Gastrocnemius medialis (tissue), 4 donors: Measurements from ENCODE around the gene IER5. TPM values are rescaled to one million over a fixed set of nuclear protein-coding genes. Genes with fewer than 3 reads are reported as not detected.

Experiments
- ATAC-seq, 2 donors: fragments of 150-250 bp; one replicate each; pipeline ENCODE4 v1.9.1; 2016
- DNase-seq, 2 donors: peaks; one replicate each; pipeline ENCODE4 v3.0.0-alpha.2; 2019
- H3K27ac ChIP-seq, 4 donors: fragments of 200-600 bp; sonication (generic); 1 replicate in 1 of 4; 2 replicates in 3 of 4; pipeline ENCODE4 v1.5.1; 2016 to 2018; ENCODE audit warnings: mild to moderate bottlenecking in 2 of 4, moderate library complexity in 1 of 4
- H3K27me3 ChIP-seq, 3 donors: fragments of 200-600 bp; sonication (generic) in 2 of 3; 1 replicate in 1 of 3; 2 replicates in 2 of 3; pipeline versions ENCODE4 v1.5.1 to v1.6.0; 2016 to 2019; ENCODE audit warnings: mild to moderate bottlenecking in 1 of 3, moderate library complexity in 1 of 3
- H3K36me3 ChIP-seq, 2 donors: fragments of 200-600 bp; sonication (generic) in 1 of 2; one replicate each; pipeline ENCODE4 v1.5.1; 2017 to 2018
- H3K4me1 ChIP-seq, 2 donors: fragments of 200-600 bp; sonication (generic) in 1 of 2; one replicate each; pipeline ENCODE4 v1.5.1; 2016 to 2017; ENCODE audit warnings: mild to moderate bottlenecking in 2 of 2
- H3K4me3 ChIP-seq, 4 donors: fragments of 200-600 bp; sonication (generic) in 3 of 4; 1 replicate in 1 of 4; 2 replicates in 3 of 4; pipeline ENCODE4 v1.5.1; 2016 to 2019; ENCODE audit warnings: mild to moderate bottlenecking in 2 of 4
- H3K9me3 ChIP-seq, 3 donors: fragments of 200-600 bp; sonication (generic) in 2 of 3; 1 replicate in 1 of 3; 2 replicates in 2 of 3; pipeline ENCODE4 v1.5.1; 2016 to 2019
- POLR2A ChIP-seq, 2 donors: fragments of 450-650 bp; IDR thresholded peaks; one replicate each; pipeline ENCODE4 v1.6.1; 2017; ENCODE audit warnings: antibody characterized with exemption in 2 of 2, mild to moderate bottlenecking in 2 of 2, moderate library complexity in 2 of 2
- in situ Hi-C, 4 donors: fragments of 200-750 bp; cut with MboI; loops; one replicate each; pipeline versions ENCODE4 v1.15.0 to v1.8.0; 2017; ENCODE audit warnings: low sequenced_read_pairs in 4 of 4
- intact Hi-C: fragments of 100-400 bp; cut with DNase I; formaldehyde crosslinking; loops from one replicate; pipeline ENCODE4 v1.15.1; 2023; ENCODE audit warnings: low total_unique reads
- total RNA-seq, 4 donors: library from RNA; depleted of rRNA; stranded (reverse); fragments of >200 nt; gene quantifications; one replicate each; pipeline versions ENCODE4 v1.1.0 to v1.2.3, GENCODE V29; 2016
- TF ChIP-seq, protein P1 (sequence below), 5 experiments: fragments of 450-650 bp in 3 of 5; fragments of 200-600 bp in 2 of 5; sonication (generic) in 2 of 5; IDR thresholded peaks in 4 of 5; conservative IDR thresholded peaks in 1 of 5; 1 replicate in 4 of 5; 2 replicates in 1 of 5; pipeline ENCODE4 v1.5.1; 2016 to 2019; ENCODE audit warnings: antibody characterized with exemption in 5 of 5, mild to moderate bottlenecking in 3 of 5, moderate library complexity in 3 of 5

Gene IER5
- total RNA-seq, 4 donors from 2014 or later, result 18.7 to 39.8 (median 26.1) TPM

DNA sequence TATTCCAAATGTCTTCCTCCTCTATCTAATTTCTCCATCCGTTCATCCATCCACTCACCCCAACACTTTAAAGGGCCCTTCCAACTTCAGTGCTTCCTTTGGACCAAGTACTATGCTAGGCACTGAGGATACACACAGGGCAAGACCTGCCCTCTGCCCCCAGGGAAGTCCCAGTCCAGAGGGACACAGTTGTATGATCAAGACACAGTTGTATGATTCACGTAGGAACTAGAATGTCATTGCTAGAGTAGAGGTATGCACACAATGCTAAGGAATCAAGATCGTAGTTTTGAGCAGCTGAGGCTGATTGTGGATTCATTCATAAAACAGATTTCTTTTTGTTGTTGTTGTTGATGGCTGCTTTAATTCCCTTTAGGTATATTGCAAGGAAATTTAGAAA, 11.6 kb upstream of the IER5 start:
- Histone ChIP-seq H3K9me3 (no peaks in the 10 kb centered on the region), H3K36me3 (no peaks in the 10 kb centered on the region), H3K4me3 (no peak overlapping the region), H3K4me1 (peaks cover 0 to 6% of the 10 kb centered on the region in 2 donors), H3K27me3 (no peaks in the 10 kb centered on the region), H3K27ac (no peak overlapping the region)
- TF ChIP-seq POLR2A (IDR thresholded peaks at IDR 0.05), result no peak
- DNase-seq (no peak), ATAC-seq (no peak)
- intact Hi-C loops (no loop called here), in situ Hi-C loops (no loop called here)

DNA sequence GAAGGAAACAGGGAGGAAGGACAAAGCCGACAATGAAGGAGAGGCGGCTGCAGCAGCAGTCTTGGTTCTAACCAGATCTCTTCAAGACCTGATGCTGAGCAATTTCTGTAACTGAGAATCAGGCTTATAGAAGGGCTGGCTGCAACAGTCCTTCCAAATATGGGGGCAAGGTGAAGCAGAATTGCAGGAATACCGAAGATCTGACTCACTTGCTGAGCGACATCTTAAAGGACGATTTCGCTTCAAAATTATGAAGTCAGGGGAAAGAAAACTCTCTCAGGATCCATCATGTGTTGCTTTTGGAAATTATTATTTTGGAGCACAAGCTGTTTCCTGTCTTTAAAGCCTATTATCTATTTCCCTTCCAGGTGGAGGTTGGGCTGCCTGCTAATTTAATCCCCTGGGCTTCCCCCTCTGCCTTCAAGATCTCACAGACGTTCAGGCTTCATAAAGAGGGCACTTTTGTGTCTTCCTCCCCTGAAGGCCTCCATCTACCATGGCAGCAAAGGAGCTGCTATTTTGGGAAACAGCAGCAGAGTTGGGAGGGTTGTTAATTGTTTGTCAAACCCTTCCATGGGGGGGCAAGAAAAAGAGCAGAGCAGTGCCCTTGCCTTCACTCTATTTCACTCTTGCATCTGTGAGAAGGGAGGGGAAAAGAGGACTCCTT, 10.8 kb upstream of the IER5 start:
- no peak for TF ChIP-seq POLR2A (IDR thresholded peaks at IDR 0.05)
- TF ChIP-seq, protein P1, sequence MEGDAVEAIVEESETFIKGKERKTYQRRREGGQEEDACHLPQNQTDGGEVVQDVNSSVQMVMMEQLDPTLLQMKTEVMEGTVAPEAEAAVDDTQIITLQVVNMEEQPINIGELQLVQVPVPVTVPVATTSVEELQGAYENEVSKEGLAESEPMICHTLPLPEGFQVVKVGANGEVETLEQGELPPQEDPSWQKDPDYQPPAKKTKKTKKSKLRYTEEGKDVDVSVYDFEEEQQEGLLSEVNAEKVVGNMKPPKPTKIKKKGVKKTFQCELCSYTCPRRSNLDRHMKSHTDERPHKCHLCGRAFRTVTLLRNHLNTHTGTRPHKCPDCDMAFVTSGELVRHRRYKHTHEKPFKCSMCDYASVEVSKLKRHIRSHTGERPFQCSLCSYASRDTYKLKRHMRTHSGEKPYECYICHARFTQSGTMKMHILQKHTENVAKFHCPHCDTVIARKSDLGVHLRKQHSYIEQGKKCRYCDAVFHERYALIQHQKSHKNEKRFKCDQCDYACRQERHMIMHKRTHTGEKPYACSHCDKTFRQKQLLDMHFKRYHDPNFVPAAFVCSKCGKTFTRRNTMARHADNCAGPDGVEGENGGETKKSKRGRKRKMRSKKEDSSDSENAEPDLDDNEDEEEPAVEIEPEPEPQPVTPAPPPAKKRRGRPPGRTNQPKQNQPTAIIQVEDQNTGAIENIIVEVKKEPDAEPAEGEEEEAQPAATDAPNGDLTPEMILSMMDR (IDR thresholded peaks at IDR 0.05 in 4 of 5, conservative IDR thresholded peaks at IDR 0.05 in 1 of 5), result no peak
- DNase-seq (no peak), ATAC-seq (no peak)
- H3K27ac ChIP-seq, result no peak overlapping the region
- H3K4me1 ChIP-seq, result peaks cover 0 to 6% of the 10 kb centered on the region in 2 donors
- H3K4me3 ChIP-seq, result no peak overlapping the region
- intact Hi-C loops, result no loop called here
- in situ Hi-C loops, result no loop called here
- no peaks in the 10 kb centered on the region for H3K27me3 ChIP-seq
- no peaks in the 10 kb centered on the region for H3K9me3 ChIP-seq
- no peaks in the 10 kb centered on the region for H3K36me3 ChIP-seq

DNA sequence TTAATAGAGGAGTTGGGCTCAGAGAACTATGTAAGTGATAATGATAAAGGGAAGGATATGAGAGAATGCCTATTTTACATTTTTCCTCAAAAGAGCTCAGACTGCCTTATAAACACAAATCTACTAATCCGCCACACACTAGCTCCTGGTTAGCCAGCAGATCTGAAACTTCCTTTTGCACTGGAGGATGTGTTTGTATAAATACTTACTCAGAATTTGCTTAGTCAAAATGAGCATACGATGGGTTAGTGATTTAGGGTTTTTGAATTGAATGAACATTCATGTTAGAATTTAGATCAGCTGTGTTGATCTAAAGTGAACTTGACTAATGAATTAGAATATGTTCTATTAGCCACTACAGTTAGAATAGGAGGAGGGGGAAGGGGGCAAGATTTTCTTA, 9.1 kb upstream of the IER5 start:
- Histone ChIP-seq H3K9me3 (no peaks in the 10 kb centered on the region), H3K27me3 (no peaks in the 10 kb centered on the region), H3K27ac (no peak overlapping the region), H3K4me1 (peaks cover 0 to 4% of the 10 kb centered on the region in 2 donors), H3K4me3 (no peak overlapping the region), H3K36me3 (no peaks in the 10 kb centered on the region)
- ATAC-seq, result no peak
- no peak for DNase-seq
- in situ Hi-C loops, result no loop called here
- intact Hi-C loops, result no loop called here
- TF ChIP-seq, protein P1 (IDR thresholded peaks at IDR 0.05 in 4 of 5, conservative IDR thresholded peaks at IDR 0.05 in 1 of 5), result no peak
- no peak for TF ChIP-seq POLR2A (IDR thresholded peaks at IDR 0.05)

DNA sequence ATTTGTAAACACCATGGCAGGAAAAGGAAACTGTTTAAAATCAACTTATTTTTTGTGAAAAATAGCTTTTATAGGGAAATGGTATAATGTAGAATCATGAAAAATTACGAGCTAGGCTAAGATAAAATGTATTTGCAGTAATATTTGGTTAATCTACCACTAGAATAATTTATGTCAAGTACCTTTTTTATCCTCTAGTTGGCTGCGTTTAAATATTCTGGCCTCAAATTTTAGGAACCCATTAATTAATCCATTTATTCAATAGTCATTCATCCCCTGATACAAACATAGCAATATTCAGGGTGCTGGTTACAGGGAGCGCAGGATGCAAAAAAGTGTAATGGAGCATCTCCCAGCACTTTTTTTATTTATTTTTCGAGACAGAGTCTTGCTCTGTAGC, 8.6 kb upstream of the IER5 start:
- DNase-seq, result no peak
- Histone ChIP-seq H3K9me3 (no peaks in the 10 kb centered on the region), H3K4me3 (no peak overlapping the region), H3K36me3 (no peaks in the 10 kb centered on the region), H3K27ac (no peak overlapping the region), H3K27me3 (no peaks in the 10 kb centered on the region), H3K4me1 (peaks cover 0 to 4% of the 10 kb centered on the region in 2 donors)
- in situ Hi-C loops, result loop anchor here (5.0 to 10.0 kb wide), 4 partner anchors 45 to 67 kb away; partner anchors contain the start of gene MR1 (in 1 of the 4)
- TF ChIP-seq POLR2A (IDR thresholded peaks at IDR 0.05), result no peak
- TF ChIP-seq, protein P1 (IDR thresholded peaks at IDR 0.05 in 4 of 5, conservative IDR thresholded peaks at IDR 0.05 in 1 of 5), result no peak
- ATAC-seq, result no peak
- intact Hi-C loops, result no loop called here

DNA sequence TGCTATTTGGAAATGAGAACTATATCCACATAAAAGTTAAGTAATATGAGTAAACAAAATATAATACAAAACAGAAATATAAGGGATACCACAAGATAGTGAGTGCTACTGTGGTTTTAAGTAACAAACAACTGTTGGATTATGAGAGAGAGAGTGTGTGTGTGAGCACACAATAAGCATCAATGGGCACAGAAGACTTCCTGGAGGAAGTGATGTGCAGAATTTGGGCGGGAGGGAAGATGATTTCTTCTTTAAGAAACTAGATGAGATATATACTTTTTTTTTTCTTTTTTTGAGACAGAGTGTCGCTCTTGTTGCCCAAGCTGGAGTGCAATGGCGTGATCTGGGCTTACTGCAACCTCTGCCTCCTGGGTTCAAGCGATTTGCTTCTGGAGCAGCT, 7.9 kb upstream of the IER5 start:
- no peak for DNase-seq
- intact Hi-C loops, result no loop called here
- TF ChIP-seq, protein P1 (IDR thresholded peaks at IDR 0.05 in 4 of 5, conservative IDR thresholded peaks at IDR 0.05 in 1 of 5), result no peak
- no peak for TF ChIP-seq POLR2A (IDR thresholded peaks at IDR 0.05)
- Histone ChIP-seq H3K9me3 (no peaks in the 10 kb centered on the region), H3K4me1 (peaks cover 0 to 4% of the 10 kb centered on the region in 2 donors), H3K27me3 (no peaks in the 10 kb centered on the region), H3K36me3 (no peaks in the 10 kb centered on the region), H3K4me3 (no peak overlapping the region), H3K27ac (no peak overlapping the region)
- ATAC-seq, result no peak
- in situ Hi-C loops, result loop anchor here (5.0 to 10.0 kb wide), 4 partner anchors 46 to 67 kb away; partner anchors contain the start of gene MR1 (in 1 of the 4)
